ELR (cell line): ENCODE results near the gene DNAAF2.
A peak's percentile ranks its signal among the peaks of the same experiment; 100 is the strongest.

ENCODE experiments used
- DNase-seq: peaks from one replicate; pipeline ENCODE4 v3.0.0-alpha.2; 2015; ENCODE audit warnings: low read depth

Gene DNAAF2

GRCh38 chr14:49584981-49585640 is 49.9 kb downstream of the DNAAF2 start:
- DNase-seq, result peak; percentile 36

DNA sequence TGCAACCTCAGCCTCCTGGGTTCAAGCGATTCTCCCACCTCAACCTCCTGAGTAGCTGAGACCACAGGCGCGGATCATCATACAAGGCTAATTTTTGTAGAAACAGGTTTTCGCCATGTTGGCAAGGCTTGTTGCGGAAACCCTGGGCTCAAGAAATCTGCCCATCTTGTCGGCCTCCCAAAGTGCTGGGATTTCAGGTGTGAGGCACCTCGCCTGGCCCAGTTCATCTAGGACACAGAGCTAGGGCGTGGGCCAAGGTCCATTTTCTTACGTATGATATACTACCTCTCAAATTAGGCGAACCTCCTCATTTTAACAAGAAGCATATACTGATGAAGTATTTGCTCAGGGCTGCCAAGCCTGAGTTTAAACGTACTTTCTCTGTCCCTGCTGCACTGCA is 51.0 kb downstream of the DNAAF2 start:
- no peak for DNase-seq

GRCh38 chr14:49583629-49584028 is 51.4 kb downstream of the DNAAF2 start:
- peak; percentile 14 for DNase-seq

DNA sequence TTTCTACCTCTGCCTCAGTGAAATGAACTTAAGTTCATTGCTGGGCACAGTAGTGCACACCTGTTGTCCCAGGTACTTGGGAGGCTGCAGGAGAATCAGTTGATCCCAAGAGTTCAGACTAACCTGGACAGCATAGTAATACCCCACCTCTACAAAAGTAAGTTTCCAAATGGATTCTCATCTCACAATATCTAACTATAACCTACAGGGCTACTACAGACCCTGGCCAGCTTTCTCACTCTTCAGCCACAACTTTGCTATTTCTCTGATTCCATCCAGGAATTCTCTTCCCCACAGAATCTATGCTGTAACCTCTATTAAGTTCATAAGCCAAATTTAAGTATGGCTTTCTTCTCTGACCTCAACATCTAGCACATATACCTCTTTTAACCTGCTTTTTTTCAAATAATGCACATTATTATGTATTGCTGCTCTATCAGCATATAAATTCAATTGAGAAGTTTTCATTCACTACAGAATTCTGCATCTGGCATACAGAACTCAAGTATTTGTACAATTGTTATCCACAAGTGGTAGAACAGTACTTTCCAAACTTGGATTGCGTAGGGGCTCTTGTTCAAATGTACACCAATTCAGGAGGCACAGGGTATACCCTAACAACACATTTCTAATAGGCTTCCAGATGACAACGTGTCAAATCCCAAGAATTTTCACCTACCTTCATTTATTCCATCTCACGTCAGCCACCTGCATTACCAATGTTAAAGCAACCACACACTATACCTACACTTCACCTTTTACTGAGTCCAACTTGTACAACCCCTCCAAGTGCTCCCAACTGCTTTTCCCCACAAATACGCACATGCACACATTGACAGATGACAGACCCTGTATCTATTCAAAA is 52.7 kb downstream of the DNAAF2 start:
- DNase-seq, result peak; percentile 26

DNA sequence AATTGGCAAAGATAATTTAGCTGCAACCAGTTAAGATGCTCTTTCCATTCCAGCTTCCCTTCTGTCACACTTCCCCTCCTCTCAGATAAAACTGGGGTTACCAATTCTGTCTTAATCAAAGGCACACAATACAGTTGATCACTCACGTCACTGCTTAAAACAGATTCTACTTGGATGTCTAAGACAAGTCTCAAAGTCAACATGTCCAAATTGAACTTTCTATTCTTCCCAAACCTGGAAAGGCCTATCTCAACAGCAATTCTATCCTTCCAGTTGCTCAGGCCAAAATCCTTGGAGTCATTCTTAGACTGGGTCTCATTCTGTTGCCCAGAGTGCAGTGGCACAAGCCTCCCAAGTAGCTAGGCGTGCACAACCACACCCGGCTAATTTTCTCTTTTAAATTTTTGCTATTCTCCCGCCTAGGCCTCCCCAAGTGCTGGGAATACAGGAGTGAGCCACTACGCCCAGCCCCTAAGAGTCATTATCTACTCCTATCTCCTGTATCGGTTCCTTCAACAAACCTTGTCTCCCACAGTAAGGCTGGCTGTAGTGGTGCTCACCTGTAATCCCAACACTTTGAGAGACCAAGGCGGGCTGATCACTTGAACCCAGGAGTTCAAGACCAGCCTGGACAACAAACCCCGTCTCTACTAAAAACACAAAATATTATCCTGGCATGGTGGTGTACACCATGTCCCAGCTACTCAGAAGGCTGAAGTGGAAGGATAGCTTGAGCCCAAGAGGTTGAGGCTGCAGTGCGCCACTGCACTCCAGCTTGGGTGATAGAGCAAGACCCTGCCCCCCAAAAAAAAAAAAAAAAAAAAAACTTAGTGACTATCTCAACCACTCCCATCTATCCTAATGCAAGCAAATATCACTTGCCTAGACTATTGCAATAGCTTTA is 53.6 kb downstream of the DNAAF2 start:
- peak; percentile 22 for DNase-seq

GRCh38 chr14:49579841-49580240 is 55.2 kb downstream of the DNAAF2 start:
- no peak for DNase-seq

DNA sequence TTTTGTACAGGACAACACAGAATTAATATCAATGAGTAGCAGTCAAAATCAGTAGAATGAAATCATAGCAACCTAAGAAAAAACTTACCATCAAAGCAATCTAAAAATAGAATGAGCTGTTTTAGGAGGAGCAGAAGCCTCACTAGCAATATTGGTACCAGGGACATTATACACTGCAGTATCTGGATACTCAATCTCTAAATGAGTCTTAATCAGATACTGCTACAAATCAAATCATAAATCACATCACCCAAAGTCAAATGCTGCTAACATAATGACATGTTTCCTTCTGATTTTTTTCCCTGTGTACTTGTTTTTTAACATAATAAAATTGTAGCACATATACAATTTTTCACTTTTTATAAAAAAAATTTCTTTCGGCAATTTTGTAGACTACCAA is 56.9 kb downstream of the DNAAF2 start:
- no peak for DNase-seq
